Measurements from ENCODE around the gene EPYC.

DNA sequence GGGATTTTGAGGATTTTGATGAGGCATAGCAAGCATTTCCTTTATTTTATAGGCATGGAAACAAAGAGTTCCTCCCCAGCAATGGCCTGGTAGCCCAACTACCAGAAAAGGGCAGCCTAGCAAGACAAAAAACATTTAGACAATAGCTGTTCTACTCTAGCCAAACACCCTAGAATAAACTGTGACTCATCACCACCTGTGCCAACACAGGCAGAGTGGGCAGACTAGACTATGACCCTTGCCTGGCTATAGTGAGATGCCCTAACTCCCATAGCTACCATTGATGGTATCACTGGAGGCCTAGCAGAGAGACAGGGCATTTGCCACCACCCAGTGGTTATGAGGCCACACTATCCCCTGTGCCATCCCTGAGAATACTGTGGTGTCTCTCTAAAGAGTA, 34.3 kb downstream of the EPYC start:
- TF ChIP-seq, protein P1, sequence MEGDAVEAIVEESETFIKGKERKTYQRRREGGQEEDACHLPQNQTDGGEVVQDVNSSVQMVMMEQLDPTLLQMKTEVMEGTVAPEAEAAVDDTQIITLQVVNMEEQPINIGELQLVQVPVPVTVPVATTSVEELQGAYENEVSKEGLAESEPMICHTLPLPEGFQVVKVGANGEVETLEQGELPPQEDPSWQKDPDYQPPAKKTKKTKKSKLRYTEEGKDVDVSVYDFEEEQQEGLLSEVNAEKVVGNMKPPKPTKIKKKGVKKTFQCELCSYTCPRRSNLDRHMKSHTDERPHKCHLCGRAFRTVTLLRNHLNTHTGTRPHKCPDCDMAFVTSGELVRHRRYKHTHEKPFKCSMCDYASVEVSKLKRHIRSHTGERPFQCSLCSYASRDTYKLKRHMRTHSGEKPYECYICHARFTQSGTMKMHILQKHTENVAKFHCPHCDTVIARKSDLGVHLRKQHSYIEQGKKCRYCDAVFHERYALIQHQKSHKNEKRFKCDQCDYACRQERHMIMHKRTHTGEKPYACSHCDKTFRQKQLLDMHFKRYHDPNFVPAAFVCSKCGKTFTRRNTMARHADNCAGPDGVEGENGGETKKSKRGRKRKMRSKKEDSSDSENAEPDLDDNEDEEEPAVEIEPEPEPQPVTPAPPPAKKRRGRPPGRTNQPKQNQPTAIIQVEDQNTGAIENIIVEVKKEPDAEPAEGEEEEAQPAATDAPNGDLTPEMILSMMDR (IDR thresholded peaks at IDR 0.05) = no peak
- no peak for TF ChIP-seq POLR2A (IDR thresholded peaks at IDR 0.05)
